GM19193 (cell line): Measurements from ENCODE around the gene RASGRP2.

Experiments used
- POLR2A ChIP-seq: IDR thresholded peaks from 4 replicates; pipeline ENCODE4 v1.6.1; 2011; ENCODE audit not compliant: insufficient read depth, insufficient read length; ENCODE audit errors: extremely low read depth

The RASGRP2 gene

DNA sequence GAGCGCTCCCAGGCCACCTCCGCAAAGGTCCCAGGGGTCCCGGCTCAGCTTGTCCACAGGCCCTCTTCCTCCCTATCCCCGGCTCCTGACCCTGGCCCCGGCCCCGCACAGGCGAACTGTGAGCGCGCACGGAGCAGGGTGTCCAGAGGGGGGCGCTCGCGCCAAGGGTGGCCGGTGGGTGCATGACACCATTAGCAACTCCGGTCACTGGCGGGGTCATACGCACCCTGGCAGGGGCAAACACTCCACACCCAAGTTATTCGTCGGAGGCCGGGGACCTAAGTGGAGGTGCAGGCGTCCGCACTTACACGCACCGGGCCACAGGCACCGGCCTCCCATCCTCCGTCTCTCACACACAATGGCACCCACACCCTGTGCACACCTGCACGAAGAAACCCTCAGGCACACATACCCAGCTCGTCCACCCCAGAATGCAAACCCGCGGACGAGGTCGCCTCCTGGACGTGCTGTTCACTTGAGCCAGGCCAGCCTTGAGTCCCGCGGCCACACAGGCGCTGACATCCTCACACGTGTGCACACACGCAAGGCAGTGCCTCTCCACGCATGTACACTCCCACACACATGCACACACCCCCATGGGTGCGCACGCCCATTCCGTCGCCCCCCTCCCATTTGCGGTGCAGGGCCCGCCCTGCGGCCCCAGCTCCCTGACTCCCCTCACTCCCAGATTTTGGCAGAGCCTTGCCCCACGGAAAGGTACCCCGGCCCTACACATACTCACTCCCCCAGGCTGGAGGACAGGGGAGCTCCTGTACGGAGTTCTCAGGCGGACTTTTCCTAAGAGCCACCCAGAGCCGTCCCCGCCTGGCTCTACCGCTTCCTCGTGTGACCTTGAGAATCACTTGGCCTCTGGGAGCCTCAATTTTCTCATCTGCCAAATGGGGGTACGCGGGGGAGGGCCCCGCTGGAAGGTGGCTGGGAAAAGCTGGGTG is at the start of gene RASGRP2:
RASGRP2 (minus strand) TSS at position 552 of the 953 bp plus-strand sequence. CDS start 1,276 bp downstream, outside the sequence.
- TF ChIP-seq POLR2A, result peak; percentile 16

DNA sequence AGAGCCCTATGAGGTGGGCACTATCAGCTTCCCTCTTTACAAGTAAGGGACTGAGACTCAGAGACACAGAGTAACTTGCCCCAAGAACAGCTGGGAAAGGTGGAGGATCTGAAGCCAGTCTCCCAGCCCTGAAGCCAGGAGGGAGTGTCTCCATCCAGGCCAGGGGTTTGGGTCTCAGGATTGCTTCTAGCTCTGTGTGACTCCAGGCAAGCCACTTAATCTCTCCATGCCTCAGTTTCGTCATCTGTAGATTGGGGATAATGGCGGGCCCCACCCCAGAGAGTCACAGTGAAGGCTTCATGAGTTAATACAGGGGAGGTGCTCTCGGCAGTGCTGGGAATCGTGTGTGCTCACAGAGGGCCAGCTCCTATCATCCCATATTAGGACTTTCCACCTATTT is 48.5 kb upstream of the RASGRP2 start:
- TF ChIP-seq POLR2A, result no peak

DNA sequence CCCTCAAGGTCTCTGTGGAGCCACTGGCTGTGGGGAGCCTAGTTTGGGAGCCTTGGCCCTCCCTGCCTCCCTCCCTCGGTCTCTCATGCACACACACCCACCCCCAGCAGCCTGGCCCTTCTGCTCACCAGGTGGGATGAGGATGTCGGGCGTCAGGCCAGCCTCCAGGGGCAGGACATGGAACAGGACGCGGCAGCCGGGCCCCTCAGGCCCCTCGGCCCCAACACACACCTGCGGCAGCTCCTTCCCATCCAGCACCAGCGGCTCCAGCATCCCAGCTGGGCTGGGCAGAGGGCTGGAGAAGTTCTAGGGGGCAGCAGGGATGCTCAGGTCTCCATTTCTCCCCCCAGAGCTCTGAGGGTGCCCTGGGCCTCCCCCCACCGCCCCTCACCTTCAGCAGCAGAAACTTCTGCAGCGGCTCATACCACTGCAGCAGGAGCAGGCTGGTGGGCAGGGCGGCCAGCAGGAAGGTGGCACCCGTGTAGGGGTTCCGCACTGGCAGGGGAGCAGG is 47.9 kb upstream of the RASGRP2 start:
- TF ChIP-seq POLR2A, result no peak

DNA sequence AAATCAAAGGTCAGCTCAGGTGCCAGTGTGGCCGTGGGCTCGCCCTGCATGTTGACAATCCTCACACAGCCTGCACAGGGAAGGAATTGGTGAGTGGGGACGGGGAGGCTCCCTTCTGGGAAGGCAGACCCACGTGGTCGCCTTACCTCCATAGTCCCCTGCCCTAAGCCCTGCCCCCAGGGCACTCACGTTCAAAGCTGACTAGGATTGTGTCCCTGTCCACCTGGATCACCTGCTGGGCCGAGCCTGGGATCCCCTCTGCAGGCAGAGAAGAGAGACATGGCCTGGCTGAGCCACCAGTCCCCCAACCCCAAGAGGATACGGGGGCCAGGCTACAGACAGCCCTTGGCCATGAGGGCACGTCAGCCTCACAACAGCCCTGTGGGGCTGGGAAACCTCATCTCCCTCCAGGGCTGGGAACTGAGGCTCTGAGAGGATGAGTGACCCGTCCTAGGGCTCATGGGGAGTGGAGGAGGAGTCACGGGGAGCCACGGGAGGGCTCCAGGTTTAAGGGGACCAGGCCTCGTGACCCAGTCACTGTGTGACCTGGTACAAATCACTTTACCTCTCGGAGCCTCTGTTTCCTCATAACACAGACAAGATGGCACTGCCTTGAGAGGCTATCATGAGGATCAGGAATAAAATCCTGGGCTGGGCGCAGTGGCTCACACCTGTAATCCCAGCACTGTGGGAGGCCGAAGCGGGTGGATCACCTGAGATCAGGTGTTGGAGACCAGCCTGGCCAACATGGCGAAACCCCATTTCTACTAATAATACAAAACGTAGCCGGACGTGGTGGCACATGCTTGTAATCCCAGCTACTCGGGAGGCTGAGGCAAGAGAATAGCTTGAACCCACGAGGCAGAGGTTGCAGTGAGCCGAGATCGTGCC is 46.5 kb upstream of the RASGRP2 start:
- no peak for TF ChIP-seq POLR2A

DNA sequence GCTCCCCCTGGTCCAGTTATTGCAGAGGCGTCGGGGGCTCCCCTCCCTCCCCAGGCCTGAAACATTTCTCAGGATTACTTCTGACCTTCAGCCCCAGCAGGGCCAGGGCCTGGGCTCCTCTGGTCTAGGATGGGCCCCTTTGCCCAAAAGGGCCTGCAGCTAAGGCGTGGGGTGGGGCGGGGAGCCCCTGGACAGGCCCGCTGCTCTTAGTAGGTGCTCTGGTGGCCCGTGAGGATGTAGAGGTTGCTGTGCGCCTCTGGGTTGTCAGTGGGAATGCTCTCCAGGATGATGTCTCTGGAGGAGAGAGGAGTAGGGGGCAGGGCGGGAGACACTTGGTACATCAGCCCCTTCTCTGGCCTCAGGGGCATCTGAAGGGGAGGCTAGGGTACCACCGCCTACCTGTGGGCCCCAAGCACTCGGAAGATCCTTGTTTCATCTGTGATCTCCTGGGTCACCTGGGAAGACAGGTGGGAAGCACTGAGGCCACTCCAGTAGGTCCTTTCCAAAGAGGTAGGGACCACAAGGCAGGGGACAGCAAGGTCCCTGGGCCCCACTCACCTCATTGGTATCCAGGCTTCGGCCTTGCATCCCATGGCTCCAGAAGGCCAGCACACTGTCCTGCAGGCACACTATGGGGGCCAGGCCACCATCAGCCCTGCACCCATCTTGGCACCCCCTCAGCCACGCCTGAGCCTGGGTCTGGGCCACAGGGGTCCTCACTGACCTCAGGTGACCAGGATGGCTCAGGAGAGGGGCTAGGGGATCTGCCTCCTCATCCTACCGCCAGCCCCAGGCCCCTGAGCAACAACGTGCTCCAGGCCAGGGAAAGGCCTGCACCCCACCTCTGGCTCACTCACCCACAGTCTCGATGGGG is 45.6 kb upstream of the RASGRP2 start:
- no peak for TF ChIP-seq POLR2A

DNA sequence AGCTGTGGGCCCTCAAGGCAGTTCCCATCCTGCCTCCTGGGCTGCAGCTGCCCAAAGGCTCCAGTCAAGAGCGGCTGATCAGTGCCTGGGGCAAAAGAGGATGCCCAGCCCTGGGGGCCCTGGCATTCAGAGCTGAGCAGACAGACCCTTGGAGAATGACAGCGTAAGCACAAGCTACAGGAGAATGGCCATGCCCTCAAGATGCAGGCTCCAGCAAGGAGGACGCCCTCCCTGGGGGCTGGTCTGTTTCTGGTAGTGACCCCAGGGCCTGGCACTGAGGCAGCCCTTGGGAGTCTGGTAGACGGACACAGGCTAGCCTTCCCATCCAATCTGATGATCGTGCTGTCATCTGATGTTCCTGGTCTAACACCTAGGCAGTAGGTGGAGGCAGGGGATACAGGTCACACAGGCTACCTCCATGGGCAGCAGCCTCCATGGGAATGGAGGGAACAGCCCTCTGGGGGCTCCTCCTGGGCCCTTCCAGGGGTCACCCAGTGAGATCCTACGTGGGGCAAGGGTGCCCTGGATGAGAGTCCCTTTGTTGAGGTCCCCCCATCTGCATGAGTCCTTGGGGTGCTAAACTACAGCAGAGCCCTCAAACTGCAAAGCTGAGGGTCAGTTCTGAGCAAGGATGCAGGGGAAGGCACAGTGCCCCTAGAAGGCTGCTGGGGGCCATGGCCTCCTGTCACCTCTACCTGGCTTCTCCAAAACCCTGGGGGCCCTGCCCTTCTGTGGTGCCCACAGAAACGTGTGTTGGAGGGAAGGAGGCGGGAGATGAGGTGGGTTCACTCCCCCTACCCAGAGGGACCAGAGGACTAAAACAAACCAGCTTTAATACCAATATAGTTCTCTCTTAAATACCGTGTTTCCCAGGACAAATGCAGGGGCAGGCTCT is 44.6 kb upstream of the RASGRP2 start:
- no peak for TF ChIP-seq POLR2A

DNA sequence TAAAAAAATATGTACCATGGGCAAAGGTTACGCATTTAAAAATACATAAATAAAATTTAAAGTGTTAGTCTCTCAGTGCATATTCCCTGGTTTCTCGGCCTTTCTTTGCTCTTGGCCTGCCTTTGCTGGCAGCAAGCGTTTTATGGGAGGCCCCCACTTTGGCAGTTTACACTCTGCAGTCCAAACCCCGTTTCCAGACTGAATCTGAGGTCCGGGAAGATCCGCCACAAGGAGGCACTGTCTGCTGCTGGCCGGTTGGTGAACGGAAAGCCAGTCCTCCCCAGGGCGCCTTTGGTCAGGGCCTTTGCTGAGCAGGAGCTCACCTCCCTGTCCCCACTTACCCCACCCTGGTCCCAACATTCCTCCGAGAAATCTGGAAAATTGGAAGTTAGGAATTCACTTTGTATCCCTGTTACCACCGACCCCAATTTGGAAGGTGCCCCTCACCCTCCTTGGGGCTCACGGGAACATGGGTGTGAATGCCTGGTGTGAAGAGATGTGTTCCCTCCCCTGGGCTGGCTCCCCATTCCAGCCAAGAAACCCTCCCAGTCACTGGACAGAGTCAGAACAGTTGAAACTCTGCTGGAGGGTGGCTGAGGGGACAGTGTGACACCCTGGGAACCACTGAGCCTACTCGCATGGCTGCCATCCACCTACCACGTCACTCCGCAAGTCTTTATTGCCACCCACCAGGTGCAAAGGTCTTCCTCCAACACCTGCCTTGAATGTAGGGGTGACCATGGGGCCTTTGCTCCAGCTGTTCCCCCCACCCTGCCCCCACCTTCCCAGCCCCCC is 43.8 kb upstream of the RASGRP2 start:
- no peak for TF ChIP-seq POLR2A

DNA sequence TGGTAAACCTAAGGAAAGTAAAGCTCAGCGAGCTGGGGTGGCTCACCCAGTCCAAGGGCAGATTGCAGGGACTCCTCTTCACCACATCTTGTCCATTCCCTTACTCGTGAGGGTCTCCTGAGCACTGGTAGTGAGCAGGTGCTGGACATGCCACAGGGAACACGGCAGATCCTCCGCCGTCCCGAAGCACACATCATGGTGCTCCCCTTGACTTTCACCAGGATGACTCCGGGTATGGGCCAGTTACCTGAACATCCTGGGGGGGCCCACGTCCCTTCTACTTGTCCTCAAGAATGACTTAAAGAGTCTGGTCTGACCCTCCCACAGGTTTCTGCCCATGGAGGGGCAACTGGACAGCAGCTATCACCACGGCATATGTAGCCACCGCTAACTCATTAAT is 42.4 kb upstream of the RASGRP2 start:
- no peak for TF ChIP-seq POLR2A

DNA sequence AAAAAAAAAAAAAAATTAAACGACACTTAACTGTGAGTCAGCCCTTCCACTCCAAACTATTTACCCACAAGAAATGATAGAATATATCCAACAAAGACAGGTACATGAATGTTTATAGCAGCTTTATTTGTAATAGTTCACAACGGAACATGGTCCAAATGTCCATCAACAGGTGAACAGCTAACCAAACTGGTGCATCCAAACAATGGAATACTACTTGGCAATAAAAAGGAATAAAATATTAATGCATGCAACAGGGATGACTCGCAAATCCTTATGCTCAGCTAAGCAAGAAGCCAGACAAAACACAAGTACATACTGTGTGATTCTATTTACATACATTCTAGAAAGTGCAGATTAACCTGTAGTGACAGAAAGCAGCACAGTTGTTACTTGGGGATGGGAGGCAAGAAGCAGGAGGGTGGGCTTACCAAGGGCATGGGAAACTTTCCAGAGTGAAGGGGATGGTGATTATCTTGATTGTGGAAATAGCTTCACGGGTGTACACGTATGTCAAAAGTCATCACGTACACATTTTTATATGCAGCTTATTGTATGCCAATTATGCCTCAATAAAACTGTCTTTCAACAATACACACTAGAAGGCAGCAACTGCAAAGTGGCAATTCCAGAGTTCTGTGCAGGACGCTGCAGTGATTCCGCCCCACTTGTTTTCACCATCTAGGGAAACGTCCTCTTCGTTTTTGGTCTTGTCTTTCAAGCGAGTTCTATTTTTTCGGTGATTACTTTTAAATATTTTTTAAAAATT is 41.1 kb upstream of the RASGRP2 start:
- TF ChIP-seq POLR2A, result no peak

DNA sequence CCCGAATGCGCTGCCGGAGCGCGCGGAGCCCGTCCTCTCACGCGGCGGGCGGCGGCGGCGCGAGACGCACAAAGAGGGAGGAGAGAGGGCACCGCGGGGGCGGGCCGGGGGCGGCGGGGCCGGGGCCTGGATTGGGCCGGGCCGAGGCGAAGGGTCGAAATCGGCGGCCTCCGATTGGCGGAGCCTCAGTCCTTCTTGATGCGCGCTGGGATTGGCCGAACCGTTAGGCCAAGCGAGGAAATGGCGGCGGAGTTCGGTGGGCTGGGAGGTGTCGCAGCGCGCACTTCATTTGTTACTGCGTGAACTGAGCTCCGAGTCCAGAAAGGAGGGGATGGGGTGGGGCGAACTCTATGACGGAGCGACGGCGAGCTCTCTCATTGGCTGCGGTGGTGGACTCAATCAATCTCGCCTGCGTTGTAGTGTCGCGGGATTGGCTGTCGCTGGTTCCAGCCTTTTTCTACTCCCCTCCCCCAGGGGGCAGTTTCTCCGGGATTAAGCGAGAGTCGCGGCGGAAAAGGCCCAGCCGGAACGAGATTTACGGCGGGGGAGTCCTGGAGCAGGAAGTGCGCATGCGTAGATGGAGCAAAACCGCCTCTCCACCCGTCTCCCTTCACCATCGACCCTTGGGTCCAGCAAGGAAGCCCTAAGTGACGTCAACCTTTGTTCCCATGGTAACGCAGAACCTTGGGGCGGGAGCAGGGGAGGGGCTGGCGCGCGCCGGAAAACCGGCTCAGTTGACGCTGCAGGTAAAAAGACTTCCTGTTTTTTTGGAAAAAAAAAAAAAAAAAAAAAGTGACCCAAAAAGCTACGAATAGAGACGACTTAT is 34.7 kb upstream of the RASGRP2 start, which contains the start of gene SF1:
SF1 (minus strand) TSS at position 70 of the 826 bp plus-strand sequence. CDS start 150 bp downstream, outside the sequence.
- TF ChIP-seq POLR2A, result peak; percentile 85

DNA sequence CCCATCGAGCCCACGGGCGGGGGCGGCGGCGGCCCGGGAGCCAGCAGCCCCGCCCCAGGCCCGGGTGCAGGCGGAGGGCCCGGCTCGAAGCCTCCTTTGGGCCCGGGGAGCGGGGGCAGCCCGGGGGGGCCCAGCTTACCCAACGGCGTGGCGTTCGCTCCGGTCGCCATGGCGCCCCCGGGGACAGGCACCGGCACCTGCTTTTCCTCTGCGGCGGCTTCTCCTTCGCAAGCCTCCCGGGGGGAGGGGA is 34.2 kb upstream of the RASGRP2 start:
- TF ChIP-seq POLR2A, result peak; percentile 73
